Sciatic nerve (tissue), 1 donor: ENCODE measurements around the gene LRBA. TPM values are rescaled to one million over a fixed set of nuclear protein-coding genes. Genes with fewer than 3 reads are reported as not detected.

Experiments used
- total RNA-seq: library from RNA; stranded (reverse); fragmentation: NEBNext Ultra II Directional; extraction: Animal tissue kit (Norgen Biotek cat#: 25700); gene quantifications from one replicate; pipeline ENCODE4 v1.2.1, GENCODE V29; 2021
- donor health status: DM: no; HTN: no; CAD: no.

Gene LRBA
- total RNA-seq, 1 donor from 2014 or later = 34.5 TPM

Other genes with a start within 250 kb of the LRBA start
- gene RPS3A, start 84.3 kb upstream of the LRBA start, total RNA-seq = 1,451 TPM